GM21619 (cell line): ENCODE data around the gene NOD1.

ENCODE experiments used
- ATAC-seq: cut with Tn5 transposase; IDR thresholded peaks from one replicate; pipeline ENCODE4 v1.9.1; 2021; ENCODE audit not compliant: unreplicated experiment

NOD1 gene

DNA sequence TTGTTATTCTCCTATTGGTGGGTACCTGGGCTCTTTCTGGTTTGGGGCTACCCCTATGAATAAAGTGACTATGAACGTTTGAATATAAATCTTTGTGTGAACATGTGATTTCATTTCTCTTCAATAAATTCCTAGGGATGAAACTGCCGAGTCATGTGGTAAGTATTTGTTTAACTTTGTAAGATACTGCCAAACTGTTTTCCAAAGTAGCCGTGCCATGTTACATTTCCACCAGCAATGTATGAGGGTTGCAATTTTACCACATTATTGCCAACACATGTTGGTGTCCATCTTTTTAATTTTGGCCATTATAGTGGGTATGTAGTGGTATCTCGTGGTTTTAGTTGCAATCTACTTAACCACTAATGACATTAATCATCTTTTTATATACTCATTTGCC lies 99.5 kb downstream of the NOD1 start:
- ATAC-seq = no peak

DNA sequence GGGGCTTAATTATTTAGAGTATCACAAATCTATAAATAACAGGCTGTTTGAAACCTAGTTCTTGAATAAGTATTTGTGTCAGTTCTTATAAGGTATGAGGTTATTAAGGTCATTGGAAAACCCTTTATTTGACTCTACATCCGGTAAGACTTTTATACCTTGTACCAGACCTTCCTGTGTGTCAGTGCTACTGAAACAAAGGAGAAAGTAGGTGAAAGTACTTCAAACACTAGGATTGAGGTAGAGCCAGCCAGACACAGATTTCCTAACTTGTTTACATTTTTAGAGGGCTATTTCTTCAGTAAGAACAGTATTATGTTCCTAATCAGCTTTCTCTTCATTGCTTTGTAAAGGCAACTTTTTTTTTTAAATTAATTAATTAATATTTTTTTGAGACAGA lies 100.3 kb downstream of the NOD1 start:
- no peak for ATAC-seq
